Right lobe of liver (tissue), 6 donors: ENCODE data around the gene DYRK3. TPM values are rescaled to one million over a fixed set of nuclear protein-coding genes. Genes with fewer than 3 reads are reported as not detected.

Source experiments
- ATAC-seq, 4 donors: fragments of 200-7000 bp; cut with Tn5 transposase; one replicate each; pipeline ENCODE4 v1.9.1; 2020; ENCODE audit warnings: mild to moderate bottlenecking in 4 of 4, moderate library complexity in 4 of 4
- DNase-seq, 3 donors: peaks; one replicate each; pipeline ENCODE4 v3.0.0-alpha.2; 2020
- H3K27ac ChIP-seq, 3 donors: fragments of 200-600 bp; one replicate each; pipeline ENCODE4 v1.8.0; 2022
- H3K27me3 ChIP-seq, 2 donors: fragments of 200-600 bp; one replicate each; pipeline ENCODE4 v1.8.0; 2022
- H3K36me3 ChIP-seq, 4 donors: fragments of 200-600 bp; sonication (generic) in 1 of 4; one replicate each; pipeline versions ENCODE4 v1.5.1 to v1.8.0; 2017 to 2022; ENCODE audit warnings: control low read depth in 1 of 4
- H3K4me1 ChIP-seq, 4 donors: fragments of 200-600 bp; sonication (generic) in 1 of 4; one replicate each; pipeline versions ENCODE4 v1.5.1 to v1.8.0; 2017 to 2022; ENCODE audit warnings: control low read depth in 1 of 4
- H3K4me3 ChIP-seq, 3 donors: fragments of 200-600 bp; one replicate each; pipeline ENCODE4 v1.8.0; 2022
- H3K9me3 ChIP-seq, 4 donors: fragments of 200-600 bp; sonication (generic) in 1 of 4; one replicate each; pipeline versions ENCODE4 v1.5.1 to v1.8.0; 2017 to 2022; ENCODE audit warnings: control low read depth in 1 of 4
- POLR2A ChIP-seq: fragments of 450-650 bp; IDR thresholded peaks from one replicate; pipeline ENCODE4 v1.6.1; 2017; ENCODE audit warnings: antibody characterized with exemption, mild to moderate bottlenecking
- WGBS: methylation state at CpG from one replicate; pipeline ENCODE4 v1.1.6; 2018; ENCODE audit warnings: low coverage, low lambda C conversion rate; ENCODE audit not compliant: insufficient coverage; ENCODE audit errors: missing lambda C conversion rate; 5-methylcytosine and 5-hydroxymethylcytosine counted together
- intact Hi-C, 2 donors: fragments of 100-400 bp; cut with DNase I; formaldehyde crosslinking; loops; one replicate each; pipeline versions ENCODE4 v1.11.2 to v1.14.1; 2022
- total RNA-seq, 6 experiments: library from RNA; depleted of rRNA in 2 of 6; stranded (reverse); fragments of >200 nt in 2 of 6; fragmentation: NEBNext Ultra II Directional in 3 of 6; extraction: Animal tissue kit (Norgen Biotek cat#: 25700) in 3 of 6; gene quantifications; one replicate each; pipeline versions ENCODE4 v1.1.0 to v1.2.4, GENCODE V29; 2016 to 2023
- TF ChIP-seq, protein P1 (sequence below), 4 donors: fragments of 200-600 bp in 3 of 4; fragments of 450-650 bp in 1 of 4; IDR thresholded peaks; one replicate each; pipeline versions ENCODE4 v1.5.1 to v1.8.0; 2016 to 2022; ENCODE audit warnings: antibody characterized with exemption in 4 of 4, mild to moderate bottlenecking in 2 of 4
- donor health status: DM: no; HTN: yes; CAD: no.
- donor health status: DM: no; HTN: no; CAD: no.
- donor health status: DM: no; HTN: no; CAD: no.
- donor health status: DM: no; HTN: yes; CAD: no.
- donor health status: DM: no; HTN: yes; CAD: no.

DYRK3 gene
- total RNA-seq, 6 experiments from 2014 or later = 2.8 to 5.6 (median 4.0) TPM

DNA sequence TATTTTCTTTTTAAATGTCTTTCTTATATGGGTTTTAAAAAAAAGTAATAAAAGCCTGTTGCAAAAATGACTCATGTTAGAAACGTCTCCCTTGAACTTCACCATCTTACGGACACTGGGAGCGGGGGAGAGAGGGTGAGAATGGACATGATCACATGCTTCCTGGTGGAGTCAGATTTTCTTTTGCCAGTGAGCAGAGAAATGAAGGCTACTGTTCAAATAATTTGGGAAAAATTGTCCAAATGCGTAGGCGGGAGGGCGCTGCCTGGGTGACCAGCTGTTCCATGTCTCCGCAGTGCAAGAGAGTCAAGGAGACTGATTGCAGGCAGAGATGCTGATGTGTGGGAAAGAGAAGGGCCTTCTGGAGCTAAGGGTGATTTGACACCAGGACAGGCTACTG lies 46.1 kb upstream of the DYRK3 start:
- Histone ChIP-seq H3K27ac (no peak overlapping the region), H3K4me3 (no peak overlapping the region), H3K9me3 (no peaks in the 10 kb centered on the region), H3K36me3 (peaks cover 0 to 84% (median 22%) of the 10 kb centered on the region in 4 donors), H3K4me1 (no peaks in the 10 kb centered on the region), H3K27me3 (no peaks in the 10 kb centered on the region)
- no peak for TF ChIP-seq POLR2A
- TF ChIP-seq, protein P1, sequence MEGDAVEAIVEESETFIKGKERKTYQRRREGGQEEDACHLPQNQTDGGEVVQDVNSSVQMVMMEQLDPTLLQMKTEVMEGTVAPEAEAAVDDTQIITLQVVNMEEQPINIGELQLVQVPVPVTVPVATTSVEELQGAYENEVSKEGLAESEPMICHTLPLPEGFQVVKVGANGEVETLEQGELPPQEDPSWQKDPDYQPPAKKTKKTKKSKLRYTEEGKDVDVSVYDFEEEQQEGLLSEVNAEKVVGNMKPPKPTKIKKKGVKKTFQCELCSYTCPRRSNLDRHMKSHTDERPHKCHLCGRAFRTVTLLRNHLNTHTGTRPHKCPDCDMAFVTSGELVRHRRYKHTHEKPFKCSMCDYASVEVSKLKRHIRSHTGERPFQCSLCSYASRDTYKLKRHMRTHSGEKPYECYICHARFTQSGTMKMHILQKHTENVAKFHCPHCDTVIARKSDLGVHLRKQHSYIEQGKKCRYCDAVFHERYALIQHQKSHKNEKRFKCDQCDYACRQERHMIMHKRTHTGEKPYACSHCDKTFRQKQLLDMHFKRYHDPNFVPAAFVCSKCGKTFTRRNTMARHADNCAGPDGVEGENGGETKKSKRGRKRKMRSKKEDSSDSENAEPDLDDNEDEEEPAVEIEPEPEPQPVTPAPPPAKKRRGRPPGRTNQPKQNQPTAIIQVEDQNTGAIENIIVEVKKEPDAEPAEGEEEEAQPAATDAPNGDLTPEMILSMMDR (IDR thresholded peaks at IDR 0.05) = no peak
- WGBS = 62% methylated on average over 6 of the region's 7 CpGs
- DNase-seq (no peak), ATAC-seq (peak in 1 of 4 donors; percentile 26)
- intact Hi-C loops = loop anchor here in 1 of 2 donors (5.0 kb wide), 1 partner anchor 97 kb away; no protein-coding TSS in a partner anchor

DNA sequence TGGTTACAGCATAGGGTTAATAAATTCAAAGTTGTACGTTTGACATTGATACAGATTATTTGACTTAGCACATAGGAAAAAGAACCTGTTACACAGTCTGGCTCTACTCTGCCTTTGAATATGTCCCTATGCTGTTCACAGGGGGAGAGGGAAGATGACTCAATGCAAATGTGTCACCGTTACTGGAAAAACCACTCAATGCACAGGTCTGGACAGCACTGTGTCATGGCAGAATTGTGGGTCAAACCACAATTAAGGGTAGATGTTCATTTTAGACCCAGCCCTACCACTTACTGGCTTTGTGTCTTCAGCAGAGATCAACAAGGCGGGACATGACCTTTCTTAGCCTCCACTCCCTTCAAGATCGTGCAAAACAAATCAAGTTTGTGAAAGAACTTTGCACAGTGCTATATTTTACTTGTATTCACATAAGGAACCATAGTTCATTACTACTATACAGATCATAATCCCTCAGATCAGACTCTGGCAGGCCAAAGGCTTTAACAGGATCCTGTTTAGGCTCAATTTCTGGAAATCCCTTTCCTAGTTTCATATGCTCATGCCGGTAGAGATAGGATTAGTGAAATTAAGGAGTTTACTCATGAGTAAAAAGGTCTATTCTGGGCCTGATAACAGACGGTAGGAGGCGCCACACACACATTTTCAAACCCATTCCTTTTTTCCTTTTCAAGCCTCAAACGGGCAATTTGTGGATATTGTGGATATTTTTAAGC lies 45.1 kb upstream of the DYRK3 start:
- TF ChIP-seq POLR2A = no peak
- TF ChIP-seq, protein P1 (IDR thresholded peaks at IDR 0.05) = peak in 3 of 4 donors; percentile 21 to 27 (median 22)
- peaks cover 2 to 84% (median 22%) of the 10 kb centered on the region in 4 donors for H3K36me3 ChIP-seq
- DNase-seq = no peak
- WGBS = 50% methylated on average over 8 of the region's 8 CpGs
- H3K4me1 ChIP-seq = no peaks in the 10 kb centered on the region
- ATAC-seq = peak in 1 of 4 donors; percentile 35
- no peak overlapping the region for H3K4me3 ChIP-seq
- intact Hi-C loops = no loop called here
- H3K9me3 ChIP-seq = no peaks in the 10 kb centered on the region
- H3K27ac ChIP-seq = no peak overlapping the region
- no peaks in the 10 kb centered on the region for H3K27me3 ChIP-seq

GRCh38 chr1:206591226-206591625 lies 44.1 kb upstream of the DYRK3 start:
- Histone ChIP-seq H3K4me3 (no peak overlapping the region), H3K9me3 (no peaks in the 10 kb centered on the region), H3K27ac (no peak overlapping the region), H3K36me3 (peaks cover 2 to 84% (median 22%) of the 10 kb centered on the region in 4 donors), H3K27me3 (no peaks in the 10 kb centered on the region), H3K4me1 (no peaks in the 10 kb centered on the region)
- DNase-seq (no peak), ATAC-seq (no peak)
- no peak for TF ChIP-seq POLR2A
- TF ChIP-seq, protein P1 (IDR thresholded peaks at IDR 0.05) = no peak
- WGBS = 87% methylated on average over 5 of the region's 5 CpGs
- intact Hi-C loops = no loop called here

- intact Hi-C loops = no loop called here
- Histone ChIP-seq H3K4me3 (no peak overlapping the region), H3K4me1 (no peaks in the 10 kb centered on the region), H3K27ac (no peak overlapping the region), H3K27me3 (no peaks in the 10 kb centered on the region), H3K9me3 (no peaks in the 10 kb centered on the region), H3K36me3 (peaks cover 2 to 84% (median 23%) of the 10 kb centered on the region in 4 donors)
- TF ChIP-seq, protein P1 (IDR thresholded peaks at IDR 0.05) = no peak
- DNase-seq = no peak
- no peak for ATAC-seq
- WGBS = 76% methylated on average over 7 of the region's 9 CpGs
These were observed 43.6 kb upstream of the DYRK3 start for GRCh38 chr1:206591696-206592095.
